Omental fat pad (tissue), 4 donors: Measurements from ENCODE around the gene TPBGL. TPM values are rescaled to one million over a fixed set of nuclear protein-coding genes. Genes with fewer than 3 reads are reported as not detected.

Source experiments
- ATAC-seq: fragments of 150-250 bp; one replicate; pipeline ENCODE4 v1.9.1; 2016; ENCODE audit warnings: mild to moderate bottlenecking, moderate library complexity; ENCODE audit not compliant: low FRiP score
- DNase-seq: peaks from one replicate; pipeline ENCODE4 v3.0.0-alpha.2; 2019; ENCODE audit warnings: low spot score
- total RNA-seq, 4 donors: library from RNA; depleted of rRNA; stranded (reverse); fragments of >200 nt; gene quantifications; one replicate each; pipeline ENCODE4 v1.1.0, GENCODE V29; 2016
- TF ChIP-seq, protein P1 (sequence below), 3 donors: fragments of 450-650 bp; IDR thresholded peaks; one replicate each; pipeline ENCODE4 v1.5.1; 2016 to 2017; ENCODE audit warnings: antibody characterized with exemption in 3 of 3, mild to moderate bottlenecking in 3 of 3, moderate library complexity in 2 of 3

TPBGL gene
- total RNA-seq, 4 donors from 2014 or later, result 0.19 to 0.48 TPM; not detected in 2

DNA sequence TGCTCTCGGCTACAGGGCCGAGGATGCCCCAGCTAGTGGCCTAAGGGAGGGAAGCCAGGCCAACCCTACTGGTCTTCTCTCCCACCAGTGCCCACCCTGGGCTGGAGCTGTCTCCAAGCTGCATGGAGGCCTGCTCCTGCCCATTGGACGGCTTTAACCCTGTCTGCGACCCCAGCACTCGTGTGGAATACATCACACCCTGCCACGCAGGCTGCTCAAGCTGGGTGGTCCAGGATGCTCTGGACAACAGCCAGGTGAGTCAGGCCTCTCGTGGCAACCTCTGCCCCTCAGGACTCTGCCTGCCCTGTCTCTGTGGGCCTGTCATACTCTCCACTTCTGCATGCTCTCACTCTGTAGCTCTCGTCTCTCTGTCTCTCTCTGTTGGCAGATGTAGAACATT is 44.1 kb upstream of the TPBGL start:
- TF ChIP-seq, protein P1, sequence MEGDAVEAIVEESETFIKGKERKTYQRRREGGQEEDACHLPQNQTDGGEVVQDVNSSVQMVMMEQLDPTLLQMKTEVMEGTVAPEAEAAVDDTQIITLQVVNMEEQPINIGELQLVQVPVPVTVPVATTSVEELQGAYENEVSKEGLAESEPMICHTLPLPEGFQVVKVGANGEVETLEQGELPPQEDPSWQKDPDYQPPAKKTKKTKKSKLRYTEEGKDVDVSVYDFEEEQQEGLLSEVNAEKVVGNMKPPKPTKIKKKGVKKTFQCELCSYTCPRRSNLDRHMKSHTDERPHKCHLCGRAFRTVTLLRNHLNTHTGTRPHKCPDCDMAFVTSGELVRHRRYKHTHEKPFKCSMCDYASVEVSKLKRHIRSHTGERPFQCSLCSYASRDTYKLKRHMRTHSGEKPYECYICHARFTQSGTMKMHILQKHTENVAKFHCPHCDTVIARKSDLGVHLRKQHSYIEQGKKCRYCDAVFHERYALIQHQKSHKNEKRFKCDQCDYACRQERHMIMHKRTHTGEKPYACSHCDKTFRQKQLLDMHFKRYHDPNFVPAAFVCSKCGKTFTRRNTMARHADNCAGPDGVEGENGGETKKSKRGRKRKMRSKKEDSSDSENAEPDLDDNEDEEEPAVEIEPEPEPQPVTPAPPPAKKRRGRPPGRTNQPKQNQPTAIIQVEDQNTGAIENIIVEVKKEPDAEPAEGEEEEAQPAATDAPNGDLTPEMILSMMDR (IDR thresholded peaks at IDR 0.05), result no peak
- DNase-seq (no peak), ATAC-seq (no peak)

DNA sequence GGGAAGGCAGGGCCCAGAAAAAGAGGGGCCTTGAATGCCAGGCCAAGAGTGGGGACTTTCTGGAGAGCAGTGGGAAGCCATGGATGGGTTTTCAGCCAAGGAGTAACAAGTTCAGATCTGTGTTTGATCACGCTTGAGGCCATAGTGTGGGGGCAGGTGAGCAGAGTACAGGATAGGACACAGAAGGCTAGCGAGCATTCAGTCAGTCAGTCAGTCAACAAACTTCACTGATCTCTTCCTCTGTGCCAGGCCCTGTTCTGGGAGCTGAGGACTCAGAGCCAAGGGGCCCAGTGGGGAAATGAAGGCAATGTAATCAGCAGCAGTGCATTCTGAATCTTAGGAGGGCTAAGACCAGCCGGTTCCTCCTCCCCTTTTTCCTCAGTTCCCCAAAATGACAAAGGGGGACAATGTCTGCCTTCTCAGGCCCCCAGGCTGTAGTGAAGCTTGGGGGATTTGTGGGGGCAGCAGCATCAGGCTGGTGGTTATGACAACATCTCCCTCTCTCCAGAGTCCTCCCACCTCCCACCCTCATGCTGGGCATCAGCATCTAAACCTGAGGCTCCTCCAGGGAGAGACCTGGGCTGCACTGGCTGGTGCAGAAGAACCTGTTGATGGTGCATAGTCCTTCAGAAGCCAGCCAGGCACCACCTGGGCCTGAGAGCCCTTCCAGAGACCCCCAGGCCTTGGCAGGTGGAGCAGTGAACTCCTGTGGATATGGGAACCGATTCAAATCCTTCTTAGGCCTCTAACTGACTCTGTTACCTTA is 42.9 kb upstream of the TPBGL start:
- TF ChIP-seq, protein P1 (IDR thresholded peaks at IDR 0.05), result no peak
- no peak for ATAC-seq
- DNase-seq, result no peak

DNA sequence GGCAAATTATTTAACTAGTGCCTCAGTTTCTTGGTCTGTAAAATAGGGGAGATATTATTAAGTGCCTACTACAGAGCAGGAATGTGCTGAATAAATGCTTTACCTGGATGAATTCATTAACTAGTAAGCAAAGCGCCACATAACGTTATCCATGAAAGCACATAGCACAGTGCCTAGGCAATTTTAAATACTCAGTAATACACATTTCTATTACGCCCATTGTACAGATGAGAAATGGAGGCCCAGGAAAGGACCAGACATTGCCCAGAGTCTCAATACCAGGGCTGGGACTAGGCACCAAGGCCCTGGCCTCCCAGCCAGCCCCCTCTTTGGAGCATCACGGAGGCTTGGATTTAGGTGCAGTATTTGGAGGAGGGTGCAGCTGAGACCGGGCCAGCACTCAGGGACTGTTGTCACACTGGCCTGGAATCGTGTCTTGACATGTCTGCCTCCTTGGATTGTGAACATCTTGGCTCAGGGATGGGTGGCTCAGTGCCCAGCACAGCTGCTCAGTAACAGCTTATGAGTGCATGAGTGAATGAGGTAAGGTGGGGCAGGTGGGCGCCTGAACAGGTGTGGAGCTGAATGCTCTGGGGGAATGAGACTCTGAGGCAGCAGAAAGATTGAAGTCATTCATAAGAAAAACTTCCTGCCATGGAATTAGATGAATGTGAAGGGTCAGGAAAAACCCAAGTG is 42.1 kb upstream of the TPBGL start:
- TF ChIP-seq, protein P1 (IDR thresholded peaks at IDR 0.05), result no peak
- no peak for ATAC-seq
- no peak for DNase-seq

DNA sequence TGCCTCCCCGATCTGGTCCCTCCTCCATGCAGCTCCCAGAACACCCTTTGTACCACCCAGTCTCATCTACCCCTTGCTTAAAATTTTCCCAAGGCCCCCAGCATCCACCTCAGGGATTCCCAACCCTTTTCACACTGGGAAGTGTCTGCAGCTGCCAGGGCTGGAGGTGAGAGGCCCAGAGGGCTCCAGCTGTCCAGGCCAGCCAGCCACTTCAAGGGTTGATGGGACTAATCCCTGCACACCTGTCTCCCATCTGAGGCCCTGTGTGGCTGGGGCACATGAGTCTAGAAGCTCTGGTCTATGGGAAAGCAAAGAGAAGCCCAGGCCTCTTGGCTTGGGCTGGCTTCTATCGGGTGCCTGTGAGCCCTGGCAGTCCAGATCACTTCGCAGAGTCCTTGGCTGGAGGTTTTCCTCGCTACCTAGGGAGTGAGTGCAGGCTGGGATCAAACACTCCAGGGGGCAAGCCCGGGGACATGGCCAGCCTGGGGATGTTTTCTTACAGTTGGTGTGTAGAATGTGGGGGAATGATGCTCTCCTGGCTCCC is 41.1 kb upstream of the TPBGL start:
- DNase-seq, result no peak
- no peak for ATAC-seq
- TF ChIP-seq, protein P1 (IDR thresholded peaks at IDR 0.05), result no peak

DNA sequence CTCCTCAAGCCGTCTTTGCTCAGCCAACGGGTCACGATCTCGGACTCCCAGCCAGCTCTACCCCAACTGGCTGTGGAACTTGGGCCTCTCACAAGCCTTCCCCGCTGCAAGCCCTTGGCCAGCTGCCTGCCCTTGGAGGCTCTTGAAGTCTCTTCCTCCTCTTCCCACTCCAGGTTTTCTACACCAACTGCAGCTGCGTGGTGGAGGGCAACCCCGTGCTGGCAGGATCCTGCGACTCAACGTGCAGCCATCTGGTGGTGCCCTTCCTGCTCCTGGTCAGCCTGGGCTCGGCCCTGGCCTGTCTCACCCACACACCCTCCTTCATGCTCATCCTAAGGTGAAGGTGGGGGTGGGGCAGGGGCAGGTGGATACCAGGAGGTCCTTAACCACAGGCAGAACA is 40.5 kb upstream of the TPBGL start:
- DNase-seq (no peak), ATAC-seq (no peak)

DNA sequence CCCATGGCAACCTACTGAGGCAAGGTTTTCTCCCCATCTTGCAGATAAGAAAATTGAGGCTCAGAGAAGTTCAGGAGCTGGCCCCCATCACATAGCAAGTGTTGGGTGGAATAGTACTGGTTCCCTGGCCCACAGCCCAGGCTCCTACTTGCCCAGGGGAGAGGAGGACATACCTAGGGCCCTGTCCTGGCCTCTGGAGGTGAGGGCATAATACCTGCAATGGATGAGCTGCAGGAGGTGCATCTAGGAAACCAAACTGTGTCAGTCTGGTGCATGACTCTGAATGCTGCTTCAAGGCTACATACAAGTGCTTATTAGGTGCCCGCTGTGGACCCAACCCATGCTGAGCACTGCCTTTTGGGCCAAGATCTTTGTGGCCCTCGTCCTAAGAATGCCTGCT is 40.0 kb upstream of the TPBGL start:
- TF ChIP-seq, protein P1 (IDR thresholded peaks at IDR 0.05), result no peak
- no peak for ATAC-seq
- no peak for DNase-seq

More for the DNA sequence above, 40.5 kb upstream of the TPBGL start:
- TF ChIP-seq, protein P1 (IDR thresholded peaks at IDR 0.05), result no peak
